GM08714 (cell line): Measurements from ENCODE around the gene PTGES.
"Not testable (repeated sequence)": the region's sequence is repeated elsewhere in the genome, so short reads cannot be mapped to it uniquely, and the experiment has no call there.

Experiments
- H3K4me3 ChIP-seq: fragments of 200-500 bp; sonication (Bioruptor generic); 2 replicates; pipeline ENCODE4 v1.5.1; 2014; ENCODE audit warnings: mild to moderate bottlenecking, low read length, inconsistent platforms
- ZNF274 ChIP-seq: IDR thresholded peaks from 2 replicates; pipeline ENCODE4 v1.6.1; 2012; ENCODE audit warnings: mild to moderate bottlenecking, low read depth, low read length

The PTGES gene, protein sequence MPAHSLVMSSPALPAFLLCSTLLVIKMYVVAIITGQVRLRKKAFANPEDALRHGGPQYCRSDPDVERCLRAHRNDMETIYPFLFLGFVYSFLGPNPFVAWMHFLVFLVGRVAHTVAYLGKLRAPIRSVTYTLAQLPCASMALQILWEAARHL

DNA sequence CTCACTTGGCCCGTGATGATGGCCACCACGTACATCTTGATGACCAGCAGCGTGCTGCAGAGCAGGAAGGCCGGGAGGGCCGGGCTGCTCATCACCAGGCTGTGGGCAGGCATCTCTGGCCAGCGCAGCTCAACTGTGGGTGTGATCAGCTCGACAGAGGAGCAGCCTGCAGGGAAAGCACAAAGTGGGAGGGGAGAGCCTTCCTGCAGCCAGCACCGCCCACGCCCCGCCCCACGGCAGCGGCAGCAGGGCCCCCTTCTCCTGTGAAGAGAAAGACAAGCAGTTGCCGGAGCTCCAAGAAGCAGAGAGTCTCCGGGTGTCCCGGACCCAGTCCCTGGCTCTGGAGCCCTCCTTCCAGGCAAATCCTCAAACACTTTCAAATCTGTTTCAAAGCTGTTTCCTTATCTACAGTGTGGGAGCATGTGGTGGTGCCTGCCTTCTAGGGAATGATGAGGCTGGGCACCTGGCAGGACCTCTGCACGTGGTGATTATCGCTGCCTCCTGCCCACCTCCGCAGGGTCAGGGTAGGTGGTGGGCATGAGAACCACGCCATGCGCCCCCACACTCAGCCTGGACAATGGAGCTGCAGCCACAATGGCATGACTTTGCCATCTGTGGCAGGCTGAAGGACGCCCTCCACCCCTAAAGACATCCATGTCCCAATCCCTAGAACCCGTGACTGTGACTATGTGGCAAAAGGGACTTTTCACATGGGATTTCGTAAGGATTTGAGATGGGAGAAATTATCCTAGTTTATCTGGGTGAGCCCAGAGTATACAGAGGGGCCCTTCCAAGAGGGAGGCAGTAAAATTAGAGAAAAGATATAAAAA lies at the start of gene PTGES:
TSS of gene PTGES (minus strand) at position 143 of the 830 bp plus-strand sequence. CDS start at position 113, 30 bp downstream.
- no peak for TF ChIP-seq ZNF274
- H3K4me3 ChIP-seq, result no peak within 1 kb of the TSS

DNA sequence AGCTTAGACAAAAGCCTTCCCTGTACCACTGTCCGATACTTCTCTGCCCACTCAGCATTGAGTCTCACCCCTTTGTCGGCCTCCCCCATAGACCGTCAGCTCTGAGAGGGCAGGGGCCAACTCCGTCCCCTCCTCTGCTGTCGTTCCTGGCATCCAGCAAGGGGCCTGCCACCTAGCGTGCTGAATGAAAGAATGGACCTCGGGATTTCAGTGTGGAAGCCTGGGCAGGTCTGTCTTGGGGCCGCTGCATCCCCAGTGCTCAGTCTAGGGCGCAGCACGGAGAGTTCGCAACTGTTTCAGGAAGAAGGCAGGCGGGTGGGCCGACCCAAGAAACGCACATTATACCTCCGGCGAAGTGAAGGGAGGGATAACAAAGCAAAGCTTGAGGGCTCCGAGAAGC lies 48.7 kb upstream of the PTGES start:
- no peak overlapping the region for H3K4me3 ChIP-seq
- no peak for TF ChIP-seq ZNF274

DNA sequence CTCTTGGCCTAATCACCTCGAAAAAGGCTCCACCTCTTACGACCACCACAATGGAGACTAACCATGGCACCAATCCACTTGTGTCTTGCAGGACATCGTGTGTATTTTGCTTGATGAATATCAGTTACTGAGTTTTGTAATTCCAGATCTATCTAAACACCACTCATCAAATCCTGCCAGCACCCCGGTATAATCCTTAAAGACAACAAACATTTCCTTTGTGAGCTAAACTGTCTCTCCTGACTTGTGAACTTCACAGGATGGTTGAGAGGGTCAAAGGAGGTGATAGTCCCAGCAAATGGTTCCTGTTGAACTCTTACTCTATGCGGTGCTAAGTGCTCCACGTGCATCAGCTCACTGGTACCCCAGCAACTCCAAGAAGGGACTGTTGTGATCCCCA lies 46.1 kb upstream of the PTGES start:
- TF ChIP-seq ZNF274, result no peak
- no peak overlapping the region for H3K4me3 ChIP-seq

DNA sequence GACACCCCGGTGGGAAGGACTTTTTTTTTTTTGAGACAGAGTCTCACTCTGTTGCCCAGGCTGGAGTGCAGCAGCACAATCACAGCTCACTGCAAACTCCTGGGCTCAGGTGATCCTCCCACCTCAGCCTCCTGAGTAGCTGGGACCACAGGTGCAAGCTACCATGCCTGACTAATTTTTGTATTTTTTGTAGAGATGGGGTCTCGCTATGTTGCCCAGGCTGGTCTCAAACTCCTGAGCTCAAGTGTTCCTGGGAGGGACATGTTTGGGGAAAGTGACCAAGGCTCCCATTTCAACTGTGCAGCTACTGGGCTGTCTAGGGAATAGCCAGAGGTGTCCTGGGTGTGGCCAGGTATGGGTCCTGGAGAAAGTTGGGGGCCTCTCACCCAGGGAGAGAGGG lies 43.2 kb upstream of the PTGES start:
- not testable (repeated sequence) for H3K4me3 ChIP-seq

DNA sequence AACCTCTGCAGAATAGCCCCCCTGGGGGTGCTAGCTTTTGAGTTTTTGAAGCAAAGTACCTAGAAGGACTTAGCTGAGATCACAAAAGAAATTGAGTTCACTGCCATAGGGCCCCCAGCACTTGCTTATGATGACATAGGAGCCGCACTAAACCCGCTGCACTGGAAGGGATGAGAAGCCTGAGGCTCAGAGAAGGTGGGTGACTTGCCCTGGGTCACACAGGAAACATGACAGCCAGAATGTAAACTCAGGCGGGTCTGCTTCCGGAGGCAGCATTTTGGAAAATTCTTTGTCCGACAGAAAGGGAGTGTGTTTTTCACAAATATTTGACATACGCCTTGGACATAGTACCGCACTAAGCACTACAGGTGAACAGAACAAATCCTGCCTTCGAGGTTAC lies 41.7 kb upstream of the PTGES start:
- no peak overlapping the region for H3K4me3 ChIP-seq
- TF ChIP-seq ZNF274, result no peak

DNA sequence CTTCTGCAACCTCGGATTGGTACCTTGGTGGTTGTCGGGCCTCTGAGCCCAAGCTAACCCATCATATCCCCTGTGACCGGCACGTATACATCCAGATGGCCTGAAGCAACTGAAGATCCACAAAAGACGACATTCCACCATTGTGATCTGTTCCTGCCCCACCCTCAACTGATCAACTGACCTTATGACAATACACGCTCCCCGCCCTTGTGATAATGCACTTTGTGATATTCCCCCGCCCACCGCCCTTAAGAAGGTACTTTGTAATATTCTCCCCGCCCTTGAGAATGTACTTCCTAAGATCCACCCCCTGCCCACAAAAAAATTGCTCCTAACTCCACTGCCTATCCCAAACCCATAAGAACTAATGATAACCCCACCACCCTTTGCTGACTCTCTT lies 33.6 kb upstream of the PTGES start:
- no peak overlapping the region for H3K4me3 ChIP-seq
- TF ChIP-seq ZNF274, result no peak

DNA sequence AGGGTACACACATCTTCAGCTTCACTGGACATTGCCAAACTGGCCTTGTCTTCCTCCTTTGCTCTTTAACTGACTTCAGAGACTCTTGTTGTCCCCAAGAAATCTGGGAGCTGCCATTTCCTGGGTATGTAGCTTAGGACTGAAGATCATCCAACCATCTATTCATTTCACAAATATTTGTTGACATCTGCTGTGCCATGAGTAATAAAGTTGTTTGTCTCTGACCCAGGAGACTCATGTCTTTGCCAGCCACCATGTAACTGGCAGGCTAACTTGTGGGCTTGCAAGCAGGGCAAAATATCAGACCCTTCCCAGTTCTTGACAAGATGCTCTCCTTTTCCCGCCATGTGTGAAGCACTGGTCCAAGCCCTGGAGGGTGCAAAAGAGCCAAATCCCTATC lies 33.0 kb upstream of the PTGES start:
- no peak for TF ChIP-seq ZNF274
- H3K4me3 ChIP-seq, result no peak overlapping the region

DNA sequence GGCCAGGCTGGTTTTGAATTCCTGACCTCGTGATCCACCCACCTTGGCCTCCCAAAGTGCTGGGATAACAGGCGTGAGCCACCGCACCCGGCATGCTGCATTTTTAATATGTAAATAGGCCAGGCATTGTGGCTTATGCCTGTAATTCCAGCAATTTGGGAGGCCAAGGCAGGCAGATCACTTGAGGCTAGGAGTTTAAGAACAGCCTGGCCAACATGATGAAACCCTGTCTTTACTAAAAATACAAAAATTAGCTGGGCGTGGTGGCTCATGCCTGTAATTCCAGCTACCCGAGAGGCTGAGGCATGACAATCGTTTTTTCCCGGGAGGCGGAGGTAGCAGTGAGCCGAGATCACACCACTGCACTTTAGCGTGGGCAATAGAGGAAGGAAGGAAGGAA lies 32.1 kb upstream of the PTGES start:
- not testable (repeated sequence) for H3K4me3 ChIP-seq

DNA sequence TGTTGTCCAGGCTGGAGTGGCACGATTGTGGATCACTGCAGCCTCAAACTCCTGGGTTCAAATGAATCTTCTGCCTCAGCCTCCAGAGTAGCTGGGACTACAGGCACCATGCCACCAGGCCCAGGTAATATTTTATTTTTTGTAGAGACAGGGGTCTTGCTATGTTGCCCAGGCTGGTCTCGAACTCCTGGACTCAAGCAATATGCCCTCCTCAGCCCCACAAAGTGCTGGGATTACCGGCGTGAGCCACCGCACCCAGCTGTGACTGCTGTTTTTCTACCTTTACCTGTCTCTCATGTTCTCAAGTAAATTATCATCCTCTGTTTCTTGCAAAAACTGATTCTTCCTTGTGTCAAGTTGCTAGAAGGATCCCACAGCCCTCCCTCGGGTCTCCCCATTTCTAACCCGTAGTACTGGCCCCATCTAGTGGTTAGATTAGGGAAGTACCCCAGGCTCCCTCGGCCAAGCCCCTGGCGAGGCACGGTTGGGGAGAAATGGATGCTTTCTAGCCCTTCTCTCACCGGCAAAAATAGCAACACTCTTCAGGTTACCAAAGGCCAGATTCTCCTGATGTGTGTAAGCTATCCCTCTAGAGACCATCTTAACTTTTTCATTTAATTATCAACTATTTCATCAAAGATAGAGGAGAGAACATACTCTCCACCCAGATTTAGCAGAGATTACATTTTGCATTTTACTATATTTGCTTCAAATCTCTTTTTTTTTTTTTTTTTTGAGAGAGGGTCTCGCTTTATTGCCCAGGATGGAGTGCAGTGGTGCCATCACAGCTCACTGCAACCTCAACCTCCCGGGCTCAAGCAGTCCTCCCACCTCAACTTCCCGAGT lies 30.9 kb upstream of the PTGES start:
- H3K4me3 ChIP-seq, result no peak overlapping the region
- TF ChIP-seq ZNF274, result no peak

DNA sequence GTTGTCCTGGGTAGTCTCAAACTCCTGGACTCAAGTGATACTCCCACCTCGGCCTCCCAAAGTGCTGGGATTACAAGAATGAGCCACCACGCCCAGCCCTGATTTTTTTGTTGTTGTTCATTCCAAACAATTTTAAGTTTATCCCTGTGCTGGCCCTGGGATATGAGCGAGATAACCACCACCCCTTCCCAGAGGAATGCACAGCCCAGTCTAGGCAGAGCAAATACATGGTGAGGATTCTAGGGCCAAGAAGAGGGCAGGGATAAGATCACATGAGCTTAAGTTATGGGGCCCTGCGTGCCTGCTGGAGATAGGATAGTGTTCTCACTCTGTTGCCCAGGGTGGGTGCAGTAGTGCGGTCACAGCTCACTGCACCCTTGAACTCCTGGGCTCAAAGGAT lies 29.1 kb upstream of the PTGES start:
- TF ChIP-seq ZNF274, result no peak

DNA sequence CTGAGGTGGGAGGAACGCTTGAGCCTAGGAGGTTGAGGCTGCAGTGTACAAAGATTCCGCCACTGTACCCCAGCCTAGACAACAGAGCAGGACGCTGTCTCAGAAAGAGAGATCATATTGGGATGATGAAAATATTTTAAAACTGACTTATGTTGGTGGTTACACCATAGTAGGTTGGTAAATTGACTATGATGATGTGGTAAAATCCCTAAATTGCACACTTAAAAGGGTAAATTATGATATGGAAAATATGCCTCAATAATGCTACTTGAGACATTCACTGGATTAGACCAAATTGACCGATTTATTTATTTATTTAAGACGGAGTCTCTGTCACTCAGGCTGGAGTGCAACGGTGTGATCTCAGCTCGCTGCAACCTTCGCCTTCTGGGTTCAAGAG lies 28.3 kb upstream of the PTGES start:
- TF ChIP-seq ZNF274, result no peak
- H3K4me3 ChIP-seq, result no peak overlapping the region

More for the DNA sequence above, 29.1 kb upstream of the PTGES start:
- H3K4me3 ChIP-seq, result no peak overlapping the region

DNA sequence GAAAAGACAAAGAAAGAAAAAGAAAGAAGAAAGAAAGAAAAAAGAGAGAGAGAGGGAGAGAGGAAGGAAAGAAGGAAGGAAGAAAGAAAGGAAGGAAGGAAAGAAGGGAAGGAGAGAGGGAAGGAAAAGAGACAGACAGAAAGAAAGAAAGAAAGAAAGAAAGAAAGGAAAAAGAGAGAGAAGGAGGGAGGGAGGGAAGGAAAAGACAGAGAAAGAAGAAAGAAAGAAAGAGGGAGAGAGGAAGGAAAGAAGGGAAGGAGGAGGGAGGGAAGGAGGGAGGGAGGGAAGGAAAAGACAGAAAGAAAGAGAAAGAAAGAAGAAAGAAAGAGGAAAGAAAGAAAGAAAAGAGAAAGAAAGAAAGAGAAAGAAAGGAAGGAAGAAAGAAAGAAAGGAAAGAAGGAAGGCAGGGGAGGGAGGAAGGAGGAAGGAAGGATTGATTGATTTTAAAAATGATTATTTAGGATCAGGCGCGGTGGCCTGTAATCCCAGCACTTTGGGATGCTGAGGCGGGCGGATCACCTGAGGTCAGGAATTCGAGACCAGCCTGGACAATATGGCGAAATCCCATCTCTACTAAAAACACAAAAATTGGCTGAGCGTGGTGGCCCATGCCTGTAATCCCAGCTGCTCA lies 26.8 kb upstream of the PTGES start:
- no peak for TF ChIP-seq ZNF274
- no peak overlapping the region for H3K4me3 ChIP-seq

DNA sequence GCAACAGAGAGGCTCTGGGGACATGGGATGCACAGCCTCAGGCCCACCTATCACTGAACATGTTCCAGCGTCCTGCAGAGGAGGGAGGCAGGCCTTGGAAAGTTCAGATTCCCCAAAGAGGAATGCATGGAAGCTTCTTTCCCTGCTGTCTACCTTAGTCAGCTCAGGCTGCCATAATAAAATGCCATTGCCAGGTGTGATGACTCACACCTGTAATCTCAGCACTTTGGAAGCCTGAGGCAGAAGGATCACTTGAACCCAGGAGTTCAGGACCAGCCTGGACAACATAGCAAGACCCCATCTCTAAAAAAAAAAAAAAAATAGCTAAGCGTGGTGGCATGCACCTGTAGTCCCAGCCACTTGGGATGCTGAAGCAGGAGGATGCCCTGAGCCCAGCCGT lies 25.6 kb upstream of the PTGES start:
- H3K4me3 ChIP-seq, result no peak overlapping the region
- TF ChIP-seq ZNF274, result no peak

DNA sequence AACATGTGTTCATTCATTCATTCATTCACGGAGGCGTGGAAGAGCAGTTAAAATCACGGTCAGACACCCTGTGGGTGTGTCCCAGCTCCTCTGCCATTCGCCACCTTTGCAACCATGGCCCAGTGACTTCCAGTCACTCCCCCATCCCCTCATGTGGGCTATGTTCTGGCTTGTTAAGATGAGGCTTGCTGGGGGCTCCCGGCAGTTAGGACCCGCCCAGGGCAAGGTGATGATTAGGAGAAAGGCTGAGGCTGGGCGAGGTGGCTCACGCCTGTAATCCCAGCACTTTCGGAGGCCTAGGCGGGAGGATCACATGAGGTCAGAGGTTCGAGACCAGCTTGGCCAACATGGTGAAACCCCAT lies 24.9 kb upstream of the PTGES start:
- H3K4me3 ChIP-seq, result no peak overlapping the region
- no peak for TF ChIP-seq ZNF274
